LNCAP (cell line): ENCODE results near the gene GULP1.

Source experiments
- TF ChIP-seq, protein P1 (sequence below): fragments of 450-650 bp; IDR thresholded peaks from 2 replicates; pipeline ENCODE4 v1.5.1; 2017; ENCODE audit warnings: mild to moderate bottlenecking

The GULP1 gene

DNA sequence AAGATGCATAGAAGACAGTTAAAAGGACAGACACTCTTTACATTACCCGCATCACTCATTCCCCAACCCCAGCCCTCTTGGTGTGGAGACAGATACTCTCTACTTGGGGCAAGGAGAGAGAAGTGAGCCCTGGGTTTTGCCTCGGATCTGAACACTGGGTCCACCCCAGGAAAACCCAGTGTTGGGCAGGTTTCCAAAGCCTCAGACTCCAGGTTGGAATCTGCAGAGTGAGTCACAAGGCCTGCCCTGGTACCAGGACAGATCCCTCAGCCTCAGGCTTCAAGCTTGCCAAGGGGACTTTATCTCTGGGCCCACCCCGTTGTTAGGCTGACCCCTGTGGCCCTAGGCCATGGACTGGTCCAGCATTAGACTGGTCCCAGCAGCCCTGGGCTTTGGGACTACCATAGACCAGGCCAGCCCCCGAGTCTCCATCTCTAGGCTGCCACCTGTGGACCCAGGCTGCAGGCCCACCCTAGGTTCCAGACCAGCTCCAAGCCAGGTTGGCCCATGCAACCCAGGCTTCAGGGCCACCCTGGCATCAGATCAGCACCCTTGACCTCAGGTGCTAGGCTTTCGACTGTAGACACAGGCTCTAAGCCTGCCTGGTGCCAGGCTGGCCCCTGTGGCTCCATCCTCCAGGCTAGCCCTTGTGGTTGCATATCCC, 112.8 kb downstream of the GULP1 start:
- TF ChIP-seq, protein P1, sequence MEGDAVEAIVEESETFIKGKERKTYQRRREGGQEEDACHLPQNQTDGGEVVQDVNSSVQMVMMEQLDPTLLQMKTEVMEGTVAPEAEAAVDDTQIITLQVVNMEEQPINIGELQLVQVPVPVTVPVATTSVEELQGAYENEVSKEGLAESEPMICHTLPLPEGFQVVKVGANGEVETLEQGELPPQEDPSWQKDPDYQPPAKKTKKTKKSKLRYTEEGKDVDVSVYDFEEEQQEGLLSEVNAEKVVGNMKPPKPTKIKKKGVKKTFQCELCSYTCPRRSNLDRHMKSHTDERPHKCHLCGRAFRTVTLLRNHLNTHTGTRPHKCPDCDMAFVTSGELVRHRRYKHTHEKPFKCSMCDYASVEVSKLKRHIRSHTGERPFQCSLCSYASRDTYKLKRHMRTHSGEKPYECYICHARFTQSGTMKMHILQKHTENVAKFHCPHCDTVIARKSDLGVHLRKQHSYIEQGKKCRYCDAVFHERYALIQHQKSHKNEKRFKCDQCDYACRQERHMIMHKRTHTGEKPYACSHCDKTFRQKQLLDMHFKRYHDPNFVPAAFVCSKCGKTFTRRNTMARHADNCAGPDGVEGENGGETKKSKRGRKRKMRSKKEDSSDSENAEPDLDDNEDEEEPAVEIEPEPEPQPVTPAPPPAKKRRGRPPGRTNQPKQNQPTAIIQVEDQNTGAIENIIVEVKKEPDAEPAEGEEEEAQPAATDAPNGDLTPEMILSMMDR = no peak

DNA sequence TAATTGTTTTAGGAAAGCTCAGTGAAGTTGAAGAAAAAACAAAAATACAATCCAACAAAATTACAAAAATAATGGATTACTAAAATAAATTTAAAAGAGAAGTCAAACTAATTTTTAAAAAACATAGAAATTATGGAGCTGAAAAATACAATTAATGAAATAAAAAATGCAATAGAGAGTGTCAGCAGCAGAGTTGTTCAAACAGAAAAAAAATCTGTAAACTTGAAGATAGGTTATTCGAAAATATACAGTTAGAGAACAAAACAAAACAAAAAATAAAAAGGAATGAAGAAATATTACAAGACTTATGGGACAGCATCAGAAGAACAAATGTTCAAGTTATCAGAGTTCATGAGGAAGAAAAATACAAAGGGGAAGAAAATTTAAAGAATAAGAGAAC, 114.7 kb downstream of the GULP1 start:
- TF ChIP-seq, protein P1 = no peak

DNA sequence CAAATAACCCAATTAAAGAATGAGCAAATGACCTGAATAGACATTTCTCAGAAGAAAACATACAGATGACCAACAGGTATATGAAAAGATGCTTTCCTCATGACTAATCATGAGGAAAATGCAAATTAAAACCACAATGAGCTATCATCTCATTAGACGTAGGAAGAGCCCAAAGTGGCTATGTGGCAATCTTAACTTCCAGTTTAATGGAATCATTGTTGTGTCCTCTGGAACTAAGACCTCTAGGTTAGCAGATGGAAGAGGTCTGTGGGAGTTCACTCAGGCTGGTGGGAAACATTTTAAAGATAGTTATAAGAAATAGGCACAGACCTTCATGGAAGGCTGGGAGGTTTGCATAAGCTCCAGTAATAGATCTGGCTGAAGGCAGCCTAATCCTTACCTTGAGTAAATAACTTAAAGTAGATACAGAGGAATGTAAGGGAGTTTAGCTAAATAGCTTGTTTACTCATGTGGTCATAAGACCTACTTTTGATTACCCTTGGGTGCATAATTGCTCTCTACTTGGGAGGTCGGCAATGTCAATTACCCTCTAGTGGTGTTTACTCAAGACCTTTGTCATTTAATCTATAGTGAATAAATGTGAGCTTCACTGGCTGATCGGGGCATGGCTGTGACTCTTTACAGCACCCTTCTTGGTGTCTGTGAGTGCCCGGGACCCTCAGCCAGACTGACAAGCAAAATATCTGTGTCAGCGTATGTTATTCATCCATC, 119.0 kb downstream of the GULP1 start:
- TF ChIP-seq, protein P1 = no peak

DNA sequence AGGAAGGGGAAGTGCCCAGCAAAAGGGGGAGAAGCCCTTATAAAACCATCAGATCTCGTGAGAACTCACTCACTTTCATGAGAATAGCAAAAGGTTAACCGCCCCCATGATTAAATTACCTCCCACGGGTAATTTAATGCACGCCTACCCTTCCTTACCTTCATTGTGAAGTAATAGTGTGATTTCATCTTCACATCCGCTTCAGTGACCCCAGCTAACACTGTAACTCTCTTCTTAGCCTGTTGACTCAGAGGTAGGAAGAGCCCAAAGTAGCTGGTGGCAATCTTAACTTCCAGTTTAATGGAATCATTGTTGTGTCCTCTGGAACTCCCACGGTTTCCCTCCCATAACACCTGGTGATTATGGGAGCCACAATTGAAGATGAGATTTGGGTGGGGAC, 120.5 kb downstream of the GULP1 start:
- TF ChIP-seq, protein P1 = no peak

DNA sequence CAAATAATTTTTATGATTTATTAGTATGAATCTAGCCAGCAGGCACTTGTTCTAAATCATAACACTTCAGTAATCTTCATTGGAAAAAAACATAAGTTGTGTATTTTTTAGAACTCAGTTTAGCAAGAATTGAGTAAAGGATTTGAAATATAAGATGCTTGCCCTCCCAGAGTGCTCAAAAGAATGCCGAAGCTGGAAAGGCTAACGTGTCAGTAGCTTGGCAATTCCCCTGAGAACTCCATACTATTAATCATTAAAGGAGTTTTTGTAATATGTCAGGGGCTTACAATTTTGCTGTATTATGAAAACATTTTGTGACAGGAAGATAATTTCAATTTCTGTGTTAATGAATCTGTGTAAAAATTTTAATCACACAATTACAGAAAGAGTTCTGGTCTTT, 122.7 kb downstream of the GULP1 start:
- TF ChIP-seq, protein P1 = no peak

DNA sequence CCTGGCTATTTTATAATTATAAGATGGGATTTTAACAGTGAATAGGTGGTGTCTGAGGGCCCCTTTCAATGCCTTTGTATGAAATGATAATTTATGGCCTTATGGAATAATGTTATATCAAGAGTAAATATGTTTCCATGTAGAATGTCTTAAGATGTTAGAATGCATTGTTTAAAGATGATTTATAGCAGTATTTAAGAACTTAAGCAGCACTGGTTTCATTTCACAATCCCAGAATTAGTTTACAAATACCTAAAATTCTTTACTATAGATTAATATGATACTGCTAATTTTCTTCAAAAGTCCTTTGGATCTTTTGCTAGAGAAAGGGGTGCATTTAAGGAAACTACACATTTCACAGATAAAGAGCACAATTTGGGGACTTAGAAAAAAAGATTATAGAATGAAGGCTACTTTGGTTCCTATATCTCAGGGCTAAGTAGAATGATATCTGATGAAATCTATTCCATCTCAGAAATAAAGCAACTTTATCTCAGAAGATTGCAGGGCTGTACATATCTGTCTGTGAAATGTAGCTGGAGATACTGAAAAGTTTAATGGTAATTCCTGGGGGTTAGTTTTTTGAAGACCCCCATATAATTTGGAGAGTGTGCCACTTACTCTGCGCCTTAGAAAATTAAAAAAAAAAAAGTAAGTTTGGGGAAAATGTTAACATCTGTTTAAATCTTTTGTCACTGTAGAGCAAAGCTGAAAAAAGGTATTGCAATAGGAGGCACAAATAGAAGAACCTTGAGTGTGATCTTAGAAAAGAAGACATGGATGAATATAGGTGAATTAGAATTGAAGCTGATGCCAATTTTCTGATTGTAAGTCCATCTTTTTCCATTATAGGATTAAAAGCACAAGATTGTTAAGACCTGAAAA, 123.4 kb downstream of the GULP1 start:
- TF ChIP-seq, protein P1 = no peak

DNA sequence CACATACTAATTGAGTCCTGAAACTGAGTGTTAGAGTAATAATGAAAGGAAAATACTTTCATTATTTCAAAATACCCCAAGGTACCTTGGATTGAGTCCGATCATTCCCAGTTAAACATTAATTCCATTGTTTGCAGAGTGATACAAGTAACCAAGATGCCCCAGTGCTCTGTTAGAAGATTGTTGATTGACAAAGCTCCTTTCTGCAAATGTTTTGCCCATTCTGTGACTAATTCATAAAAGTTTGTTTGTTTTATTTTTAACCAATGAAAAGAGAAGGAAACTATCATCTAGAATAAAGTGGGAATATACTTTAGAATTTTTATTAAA, 124.0 kb downstream of the GULP1 start:
- TF ChIP-seq, protein P1 = no peak
